NCI-H2196 treated with DMSO at 0.1 percent for 48 hours (cell line): ENCODE data around the gene BAZ1B.
"Not testable (repeated sequence)": the region's sequence is repeated elsewhere in the genome, so short reads cannot be mapped to it uniquely, and the experiment has no call there.

Source experiments
- DNase-seq: peaks from one replicate; lab custom pipeline; 2025; ENCODE audit not compliant: unreplicated experiment; lab: John Stamatoyannopoulos, UW

The BAZ1B gene

GRCh38 chr7:73522105-73522872 is at the start of gene BAZ1B:
TSS of gene BAZ1B (minus strand) at chr7:73522293. CDS start at chr7:73521933, 360 bp downstream.
- DNase-seq: peak; percentile 96

GRCh38 chr7:73570977-73571376 is 48.9 kb upstream of the BAZ1B start:
- DNase-seq: no peak

- DNase-seq: no peak
Measured at GRCh38 chr7:73570521-73570920, 48.4 kb upstream of the BAZ1B start.

- DNase-seq: no peak
Measured at GRCh38 chr7:73569042-73569608, 47.0 kb upstream of the BAZ1B start.

- DNase-seq: no peak
Measured at GRCh38 chr7:73567846-73568685, 46.0 kb upstream of the BAZ1B start.

- no peak for DNase-seq
Measured at GRCh38 chr7:73567140-73567539, 45.0 kb upstream of the BAZ1B start.

GRCh38 chr7:73566431-73566830 is 44.3 kb upstream of the BAZ1B start:
- DNase-seq: not testable (repeated sequence)

GRCh38 chr7:73565675-73566340 is 43.7 kb upstream of the BAZ1B start:
- DNase-seq: no peak

- no peak for DNase-seq
Measured at GRCh38 chr7:73560109-73560835, 38.2 kb upstream of the BAZ1B start.

- peak; percentile 75 for DNase-seq
Measured at GRCh38 chr7:73557397-73558257, 35.5 kb upstream of the BAZ1B start, which contains the start of gene BCL7B. TSS of gene BCL7B (minus strand) at chr7:73557690. CDS start at chr7:73557578, 112 bp downstream.

GRCh38 chr7:73557108-73557396 is 35.0 kb upstream of the BAZ1B start:
- peak; percentile 94 for DNase-seq

- no peak for DNase-seq
Measured at GRCh38 chr7:73556208-73557107, 34.4 kb upstream of the BAZ1B start.

- no peak for DNase-seq
Measured at GRCh38 chr7:73555411-73555982, 33.4 kb upstream of the BAZ1B start.

GRCh38 chr7:73550093-73550492 is 28.0 kb upstream of the BAZ1B start:
- not testable (repeated sequence) for DNase-seq

GRCh38 chr7:73549176-73549575 is 27.1 kb upstream of the BAZ1B start:
- no peak for DNase-seq

GRCh38 chr7:73547841-73548240 is 25.7 kb upstream of the BAZ1B start:
- DNase-seq: no peak

- DNase-seq: no peak
Measured at GRCh38 chr7:73544678-73545077, 22.6 kb upstream of the BAZ1B start.

GRCh38 chr7:73541722-73542121 is 19.6 kb upstream of the BAZ1B start:
- DNase-seq: no peak
